ENCODE results near the gene RAD9A.

DNA sequence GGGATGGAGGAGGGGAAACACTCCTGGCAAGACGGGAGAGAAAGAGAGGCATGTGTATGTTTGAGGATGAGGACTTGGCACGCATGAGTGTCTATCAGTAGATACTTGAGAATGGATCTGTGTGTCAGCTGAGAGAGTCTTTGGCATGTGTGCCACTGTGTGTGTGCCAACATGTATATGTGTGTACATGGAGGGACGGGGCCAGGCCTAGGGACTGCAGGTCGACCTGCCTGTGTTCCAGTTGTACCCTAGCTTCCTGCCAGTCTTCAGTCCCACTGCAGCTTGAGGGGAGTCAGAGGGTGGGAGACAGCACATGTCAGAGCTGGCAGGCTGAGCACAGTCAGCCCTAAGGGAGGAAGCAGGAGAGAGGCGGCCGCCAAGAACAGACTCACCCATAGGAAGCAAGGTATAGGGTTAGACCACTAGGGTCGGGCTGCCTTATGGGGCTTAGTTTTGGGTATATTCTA lies 24.0 kb upstream of the RAD9A start:
- TF ChIP-seq, protein P1, sequence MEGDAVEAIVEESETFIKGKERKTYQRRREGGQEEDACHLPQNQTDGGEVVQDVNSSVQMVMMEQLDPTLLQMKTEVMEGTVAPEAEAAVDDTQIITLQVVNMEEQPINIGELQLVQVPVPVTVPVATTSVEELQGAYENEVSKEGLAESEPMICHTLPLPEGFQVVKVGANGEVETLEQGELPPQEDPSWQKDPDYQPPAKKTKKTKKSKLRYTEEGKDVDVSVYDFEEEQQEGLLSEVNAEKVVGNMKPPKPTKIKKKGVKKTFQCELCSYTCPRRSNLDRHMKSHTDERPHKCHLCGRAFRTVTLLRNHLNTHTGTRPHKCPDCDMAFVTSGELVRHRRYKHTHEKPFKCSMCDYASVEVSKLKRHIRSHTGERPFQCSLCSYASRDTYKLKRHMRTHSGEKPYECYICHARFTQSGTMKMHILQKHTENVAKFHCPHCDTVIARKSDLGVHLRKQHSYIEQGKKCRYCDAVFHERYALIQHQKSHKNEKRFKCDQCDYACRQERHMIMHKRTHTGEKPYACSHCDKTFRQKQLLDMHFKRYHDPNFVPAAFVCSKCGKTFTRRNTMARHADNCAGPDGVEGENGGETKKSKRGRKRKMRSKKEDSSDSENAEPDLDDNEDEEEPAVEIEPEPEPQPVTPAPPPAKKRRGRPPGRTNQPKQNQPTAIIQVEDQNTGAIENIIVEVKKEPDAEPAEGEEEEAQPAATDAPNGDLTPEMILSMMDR (conservative IDR thresholded peaks at IDR 0.05; ENCODE audit: low read depth, low read length): no peak
- no peak for TF ChIP-seq EZH2 (IDR thresholded peaks at IDR 0.05; ENCODE audit: borderline replicate concordance, low read depth, low read length, poor library complexity, severe bottlenecking)
